ENCODE measurements around the gene FAM221A. TPM values are rescaled to one million over a fixed set of nuclear protein-coding genes. Genes with fewer than 3 reads are reported as not detected.
A peak's percentile ranks its signal among the peaks of the same experiment; 100 is the strongest.
"Not testable (repeated sequence)": the region's sequence is repeated elsewhere in the genome, so short reads cannot be mapped to it uniquely, and the experiment has no call there.

The FAM221A gene
- total RNA-seq, 1 donor from 2014 or later, result 2.6 TPM

- Histone ChIP-seq H3K27me3 (ENCODE audit: control insufficient read depth, insufficient read depth, low read length) (no peaks in the 10 kb centered on the region), H3K36me3 (ENCODE audit: control insufficient read depth, insufficient read depth, low read length) (no peaks in the 10 kb centered on the region), H3K4me3 (ENCODE audit: low read depth, low read length) (no peak overlapping the region)
- FAIRE-seq (no peak), DNase-seq (ENCODE audit: low read depth) (no peak)
- no peak for TF ChIP-seq CTCF (IDR thresholded peaks at IDR 0.05; ENCODE audit: insufficient read depth, low read length, severe bottlenecking)
Measured at GRCh38 chr7:23714579-23714978, 34.6 kb downstream of the FAM221A start.

GRCh38 chr7:23715099-23715498 is 35.1 kb downstream of the FAM221A start:
- Histone ChIP-seq H3K4me3 (ENCODE audit: low read depth, low read length) (no peak overlapping the region), H3K36me3 (ENCODE audit: control insufficient read depth, insufficient read depth, low read length) (no peaks in the 10 kb centered on the region), H3K27me3 (ENCODE audit: control insufficient read depth, insufficient read depth, low read length) (no peaks in the 10 kb centered on the region)
- no peak for TF ChIP-seq CTCF (IDR thresholded peaks at IDR 0.05; ENCODE audit: insufficient read depth, low read length, severe bottlenecking)
- DNase-seq (ENCODE audit: low read depth) (peak; percentile 11), FAIRE-seq (no peak)

- DNase-seq (ENCODE audit: low read depth) (no peak), FAIRE-seq (no peak)
- Histone ChIP-seq H3K4me3 (ENCODE audit: low read depth, low read length) (no peak overlapping the region), H3K36me3 (ENCODE audit: control insufficient read depth, insufficient read depth, low read length) (no peaks in the 10 kb centered on the region), H3K27me3 (ENCODE audit: control insufficient read depth, insufficient read depth, low read length) (no peaks in the 10 kb centered on the region)
- TF ChIP-seq CTCF (IDR thresholded peaks at IDR 0.05; ENCODE audit: insufficient read depth, low read length, severe bottlenecking), result no peak
Measured at GRCh38 chr7:23717788-23718187, 37.8 kb downstream of the FAM221A start.

- Histone ChIP-seq H3K4me3 (ENCODE audit: low read depth, low read length) (no peak overlapping the region), H3K27me3 (ENCODE audit: control insufficient read depth, insufficient read depth, low read length) (no peaks in the 10 kb centered on the region), H3K36me3 (ENCODE audit: control insufficient read depth, insufficient read depth, low read length) (no peaks in the 10 kb centered on the region)
- DNase-seq (ENCODE audit: low read depth) (no peak), FAIRE-seq (no peak)
- no peak for TF ChIP-seq CTCF (IDR thresholded peaks at IDR 0.05; ENCODE audit: insufficient read depth, low read length, severe bottlenecking)
Measured at GRCh38 chr7:23721456-23721855, 41.5 kb downstream of the FAM221A start.

- FAIRE-seq; H3K36me3 ChIP-seq (ENCODE audit: control insufficient read depth, insufficient read depth, low read length); H3K27me3 ChIP-seq (ENCODE audit: control insufficient read depth, insufficient read depth, low read length): not testable (repeated sequence)
- DNase-seq (ENCODE audit: low read depth), result peak; percentile 32
- peak overlapping the region; percentile 31 for H3K4me3 ChIP-seq (ENCODE audit: low read depth, low read length)
Measured at GRCh38 chr7:23722587-23723216, 42.7 kb downstream of the FAM221A start.

- FAIRE-seq; H3K27me3 ChIP-seq (ENCODE audit: control insufficient read depth, insufficient read depth, low read length); DNase-seq (ENCODE audit: low read depth); H3K36me3 ChIP-seq (ENCODE audit: control insufficient read depth, insufficient read depth, low read length); H3K4me3 ChIP-seq (ENCODE audit: low read depth, low read length): not testable (repeated sequence)
Measured at GRCh38 chr7:23724113-23724512, 44.1 kb downstream of the FAM221A start.

GRCh38 chr7:23742051-23742450 is 62.1 kb downstream of the FAM221A start:
- Histone ChIP-seq H3K27me3 (ENCODE audit: control insufficient read depth, insufficient read depth, low read length) (no peaks in the 10 kb centered on the region), H3K4me3 (ENCODE audit: low read depth, low read length) (no peak overlapping the region), H3K36me3 (ENCODE audit: control insufficient read depth, insufficient read depth, low read length) (no peaks in the 10 kb centered on the region)
- FAIRE-seq (no peak), DNase-seq (ENCODE audit: low read depth) (peak; percentile 55)
- no peak for TF ChIP-seq CTCF (IDR thresholded peaks at IDR 0.05; ENCODE audit: insufficient read depth, low read length, severe bottlenecking)
